Right lobe of liver (tissue), 6 donors: ENCODE data around the gene CFAP161. TPM values are rescaled to one million over a fixed set of nuclear protein-coding genes. Genes with fewer than 3 reads are reported as not detected.

Source experiments
- ATAC-seq, 4 donors: fragments of 200-7000 bp; cut with Tn5 transposase; one replicate each; pipeline ENCODE4 v1.9.1; 2020; ENCODE audit warnings: mild to moderate bottlenecking in 4 of 4, moderate library complexity in 4 of 4
- DNase-seq, 3 donors: peaks; one replicate each; pipeline ENCODE4 v3.0.0-alpha.2; 2020
- H3K27ac ChIP-seq, 3 donors: fragments of 200-600 bp; one replicate each; pipeline ENCODE4 v1.8.0; 2022
- H3K27me3 ChIP-seq, 2 donors: fragments of 200-600 bp; one replicate each; pipeline ENCODE4 v1.8.0; 2022
- H3K36me3 ChIP-seq, 4 donors: fragments of 200-600 bp; sonication (generic) in 1 of 4; one replicate each; pipeline versions ENCODE4 v1.5.1 to v1.8.0; 2017 to 2022; ENCODE audit warnings: control low read depth in 1 of 4
- H3K4me1 ChIP-seq, 4 donors: fragments of 200-600 bp; sonication (generic) in 1 of 4; one replicate each; pipeline versions ENCODE4 v1.5.1 to v1.8.0; 2017 to 2022; ENCODE audit warnings: control low read depth in 1 of 4
- H3K4me3 ChIP-seq, 3 donors: fragments of 200-600 bp; one replicate each; pipeline ENCODE4 v1.8.0; 2022
- H3K9me3 ChIP-seq, 4 donors: fragments of 200-600 bp; sonication (generic) in 1 of 4; one replicate each; pipeline versions ENCODE4 v1.5.1 to v1.8.0; 2017 to 2022; ENCODE audit warnings: control low read depth in 1 of 4
- CTCF ChIP-seq, 4 donors: fragments of 200-600 bp in 3 of 4; fragments of 450-650 bp in 1 of 4; IDR thresholded peaks; one replicate each; pipeline versions ENCODE4 v1.5.1 to v1.8.0; 2016 to 2022; ENCODE audit warnings: antibody characterized with exemption in 4 of 4, mild to moderate bottlenecking in 2 of 4
- POLR2A ChIP-seq: fragments of 450-650 bp; IDR thresholded peaks from one replicate; pipeline ENCODE4 v1.6.1; 2017; ENCODE audit warnings: antibody characterized with exemption, mild to moderate bottlenecking
- WGBS: methylation state at CpG from one replicate; pipeline ENCODE4 v1.1.6; 2018; ENCODE audit warnings: low coverage, low lambda C conversion rate; ENCODE audit not compliant: insufficient coverage; ENCODE audit errors: missing lambda C conversion rate; 5-methylcytosine and 5-hydroxymethylcytosine counted together
- intact Hi-C, 2 donors: fragments of 100-400 bp; cut with DNase I; formaldehyde crosslinking; loops; one replicate each; pipeline versions ENCODE4 v1.11.2 to v1.14.1; 2022
- total RNA-seq, 6 experiments: library from RNA; depleted of rRNA in 2 of 6; stranded (reverse); fragments of >200 nt in 2 of 6; fragmentation: NEBNext Ultra II Directional in 3 of 6; extraction: Animal tissue kit (Norgen Biotek cat#: 25700) in 3 of 6; gene quantifications; one replicate each; pipeline versions ENCODE4 v1.1.0 to v1.2.4, GENCODE V29; 2016 to 2023
- donor health status: DM: no; HTN: yes; CAD: no.
- donor health status: DM: no; HTN: no; CAD: no.
- donor health status: DM: no; HTN: no; CAD: no.
- donor health status: DM: no; HTN: yes; CAD: no.
- donor health status: DM: no; HTN: yes; CAD: no.

Gene CFAP161
- total RNA-seq, 6 experiments from 2014 or later, result 0.25 to 0.42 TPM; not detected in 4

- H3K4me3 ChIP-seq, result no peak overlapping the region
- intact Hi-C loops, result no loop called here
- no peak for ATAC-seq
- 71% methylated on average over 10 of the region's 10 CpGs for WGBS
- H3K36me3 ChIP-seq, result no peaks in the 10 kb centered on the region
- H3K27ac ChIP-seq, result no peak overlapping the region
- no peak for TF ChIP-seq POLR2A
- no peak for DNase-seq
- H3K4me1 ChIP-seq, result peaks cover 0 to 7% (median under 1%) of the 10 kb centered on the region in 4 donors
- no peaks in the 10 kb centered on the region for H3K9me3 ChIP-seq
- no peaks in the 10 kb centered on the region for H3K27me3 ChIP-seq
These were observed 36.8 kb upstream of the CFAP161 start for GRCh38 chr15:81097116-81097889.

- 36% methylated on average over 5 of the region's 5 CpGs for WGBS
- Histone ChIP-seq H3K27me3 (no peaks in the 10 kb centered on the region), H3K4me1 (peaks cover 0 to 12% (median 4%) of the 10 kb centered on the region in 4 donors), H3K27ac (no peak overlapping the region), H3K36me3 (no peaks in the 10 kb centered on the region), H3K4me3 (no peak overlapping the region), H3K9me3 (no peaks in the 10 kb centered on the region)
- intact Hi-C loops, result no loop called here
- no peak for DNase-seq
- TF ChIP-seq POLR2A (no peak), CTCF (IDR thresholded peaks at IDR 0.05) (no peak)
- ATAC-seq, result peak in 1 of 4 donors; percentile 33
These were observed 36.2 kb upstream of the CFAP161 start for GRCh38 chr15:81097890-81098280.

- Histone ChIP-seq H3K27me3 (no peaks in the 10 kb centered on the region), H3K4me1 (peaks cover 0 to 12% (median 4%) of the 10 kb centered on the region in 4 donors), H3K27ac (no peak overlapping the region), H3K9me3 (no peaks in the 10 kb centered on the region), H3K36me3 (no peaks in the 10 kb centered on the region), H3K4me3 (no peak overlapping the region)
- ATAC-seq (no peak), DNase-seq (no peak)
- TF ChIP-seq POLR2A (no peak), CTCF (IDR thresholded peaks at IDR 0.05) (no peak)
- 51% methylated on average over 4 of the region's 4 CpGs for WGBS
- intact Hi-C loops, result no loop called here
These were observed 35.7 kb upstream of the CFAP161 start for GRCh38 chr15:81098349-81098748.

- ATAC-seq, result peak; percentile 30 to 52 (median 39)
- TF ChIP-seq CTCF (IDR thresholded peaks at IDR 0.05) (no peak), POLR2A (no peak)
- no peaks in the 10 kb centered on the region for H3K36me3 ChIP-seq
- H3K9me3 ChIP-seq, result no peaks in the 10 kb centered on the region
- intact Hi-C loops, result no loop called here
- no peaks in the 10 kb centered on the region for H3K27me3 ChIP-seq
- peaks cover 0 to 12% (median 4%) of the 10 kb centered on the region in 4 donors for H3K4me1 ChIP-seq
- 42% methylated on average over 13 of the region's 13 CpGs for WGBS
- H3K4me3 ChIP-seq, result no peak overlapping the region
- no peak overlapping the region for H3K27ac ChIP-seq
- DNase-seq, result no peak
These were observed 35.0 kb upstream of the CFAP161 start for GRCh38 chr15:81098861-81099651.
